ENCODE data around the gene HSDL1.

HSDL1 gene

GRCh38 chr16:84079664-84080063 is 65.3 kb downstream of the HSDL1 start:
- no peak for DNase-seq

DNA sequence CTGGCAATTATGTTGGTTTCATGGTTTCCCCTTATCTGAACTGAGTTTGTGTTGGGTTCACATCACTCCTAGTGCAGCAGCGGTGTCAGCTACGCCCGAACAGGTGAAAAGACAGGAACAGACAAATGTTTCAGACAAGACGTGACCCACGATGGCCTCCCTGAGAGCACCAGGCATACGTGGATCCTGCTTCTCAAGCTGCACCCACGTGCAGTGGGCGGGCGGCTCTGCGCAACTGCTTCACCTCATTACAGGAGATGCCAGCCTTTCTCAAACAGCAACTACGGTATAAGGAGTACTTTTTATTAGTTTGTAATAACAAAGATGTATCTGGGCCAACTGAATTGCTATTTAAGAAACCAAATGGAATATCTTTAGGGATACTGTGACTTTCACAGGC is 69.6 kb downstream of the HSDL1 start:
- no peak for DNase-seq

- no peak for DNase-seq
Measured at GRCh38 chr16:84074721-84075120, 70.3 kb downstream of the HSDL1 start.
